NCI-H187 (cell line): Measurements from ENCODE around the gene BDNF.
"Not testable (repeated sequence)": the region's sequence is repeated elsewhere in the genome, so short reads cannot be mapped to it uniquely, and the experiment has no call there.

ENCODE experiments used
- DNase-seq, 2 experiments: peaks; one replicate each; lab custom pipeline; 2025; lab: John Stamatoyannopoulos, UW

Gene BDNF

DNA sequence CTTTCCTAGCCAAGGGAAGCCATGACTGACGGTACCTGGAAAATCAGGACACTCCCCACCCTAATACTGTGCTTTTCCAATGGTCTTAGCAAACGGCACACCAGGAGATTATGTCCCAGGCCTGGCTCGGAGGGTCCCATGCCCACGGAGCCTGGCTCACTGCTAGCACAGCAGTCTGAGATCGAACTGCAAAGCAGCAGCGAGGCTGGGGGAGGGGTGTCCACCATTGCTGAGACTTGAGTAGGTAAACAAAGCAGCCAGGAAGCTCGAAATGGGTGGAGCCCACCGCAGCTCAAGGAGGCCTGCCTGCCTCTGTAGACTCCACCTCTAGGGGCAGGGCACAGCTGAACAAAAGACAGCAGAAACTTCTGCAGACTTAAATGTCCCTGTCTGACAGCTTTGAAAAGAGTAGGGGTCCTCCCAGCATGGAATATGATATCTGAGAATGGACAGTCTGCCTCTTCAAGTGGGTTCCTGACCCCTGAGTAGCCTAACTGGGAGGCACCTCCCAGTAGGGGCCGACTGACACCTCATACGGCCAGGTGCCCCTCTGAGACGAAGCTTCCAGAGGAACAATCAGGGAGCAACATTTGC, 34.6 kb downstream of the BDNF start:
- DNase-seq = not testable (repeated sequence)

DNA sequence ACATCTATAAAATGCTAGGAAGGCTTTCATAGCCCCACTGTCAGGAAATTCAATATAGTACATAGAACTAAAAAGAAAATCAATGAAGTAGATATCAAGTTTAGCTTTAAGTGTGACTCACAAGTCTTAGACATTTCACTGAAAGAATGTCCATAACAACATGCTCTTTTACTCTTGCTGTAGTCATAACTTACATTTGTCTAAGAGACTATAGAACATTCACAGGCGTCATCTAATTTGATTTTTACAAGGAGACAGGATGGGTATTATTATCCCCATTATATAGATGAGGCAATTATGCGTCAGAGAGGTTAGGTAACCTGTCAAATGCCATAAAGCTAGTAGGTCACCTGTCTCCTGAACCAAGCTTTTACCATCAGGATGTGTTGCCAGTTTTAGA, 36.9 kb downstream of the BDNF start:
- DNase-seq = no peak

DNA sequence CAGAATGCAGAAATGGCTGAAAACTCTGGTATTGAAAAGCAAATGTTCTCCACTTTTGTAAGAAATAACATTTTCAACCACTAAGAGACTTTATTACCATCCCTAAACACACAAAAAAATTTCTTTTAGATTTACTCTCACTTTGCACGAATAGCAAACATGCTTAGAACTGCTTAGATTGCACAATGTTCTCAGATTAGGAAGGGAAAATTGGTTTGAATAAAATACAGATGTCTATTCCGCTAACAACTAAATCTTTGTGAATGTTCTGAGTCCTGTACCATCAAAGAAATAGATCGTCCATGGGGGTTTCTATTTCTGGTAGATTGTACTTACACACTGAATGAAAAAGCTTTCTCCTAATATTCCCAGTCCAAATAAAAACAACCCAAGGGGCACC, 40.1 kb downstream of the BDNF start:
- DNase-seq = no peak

DNA sequence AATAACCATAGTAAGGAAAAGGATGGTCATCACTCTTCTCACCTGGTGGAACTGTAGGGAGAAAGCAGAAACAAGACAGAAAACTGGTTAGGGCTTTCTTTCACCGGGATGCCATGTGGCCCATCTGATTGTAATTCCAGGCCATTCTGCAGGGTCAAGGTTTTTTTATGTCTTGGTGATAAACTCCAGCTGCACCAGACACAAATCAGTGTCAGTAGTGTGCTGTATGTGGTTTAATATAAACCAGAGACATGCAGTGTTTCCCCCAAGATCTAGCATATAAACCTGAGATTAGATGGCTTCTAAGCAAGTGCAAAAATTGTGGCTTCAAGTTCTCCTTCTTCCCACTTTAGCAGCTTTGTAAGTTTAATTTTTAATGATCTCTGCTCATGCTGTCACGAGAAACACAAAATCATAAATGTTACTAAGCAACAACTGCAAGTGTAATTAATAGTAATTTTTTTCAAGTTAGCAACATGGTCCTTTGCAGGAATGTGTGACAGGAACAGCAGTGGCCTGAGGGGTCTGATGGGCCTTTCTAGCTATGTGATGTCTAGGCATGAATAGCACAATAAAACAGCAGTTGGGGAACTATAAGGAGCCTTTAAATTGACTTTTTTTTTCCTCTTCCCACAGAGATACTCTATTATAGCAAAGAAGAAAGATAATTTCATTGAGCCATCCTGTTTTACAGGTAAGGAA, 41.6 kb downstream of the BDNF start:
- no peak for DNase-seq

DNA sequence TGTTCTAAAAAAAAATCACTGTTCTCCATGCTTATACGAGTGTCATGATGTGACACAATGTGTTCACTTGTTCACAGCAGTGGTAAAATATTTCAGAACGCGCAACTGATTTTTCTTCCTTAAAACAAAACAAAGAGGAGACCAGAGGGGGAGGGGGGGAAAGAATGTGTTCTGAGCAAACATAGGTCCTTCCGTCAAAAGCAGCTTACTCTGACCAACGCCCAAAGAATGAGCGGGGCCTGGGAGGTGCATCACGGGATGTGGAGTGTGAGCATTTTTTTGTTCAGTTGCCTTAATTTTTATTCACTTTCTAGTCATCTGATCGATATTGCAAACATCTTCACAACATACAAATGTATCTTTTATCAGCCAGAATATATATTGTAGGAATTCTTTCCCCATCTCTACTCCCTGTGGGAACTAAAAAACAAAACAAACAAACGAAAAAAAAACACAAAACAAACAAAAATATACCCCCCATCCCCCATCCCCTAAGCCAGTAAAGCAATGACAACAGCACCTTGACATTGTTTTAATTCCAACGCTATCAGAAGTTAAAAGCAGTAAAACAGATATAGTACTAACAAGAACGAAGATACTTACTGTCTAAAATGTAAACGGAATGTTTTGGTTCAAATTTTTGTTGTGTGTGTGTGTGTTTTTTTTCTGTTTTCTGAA, 43.3 kb downstream of the BDNF start:
- DNase-seq = no peak

DNA sequence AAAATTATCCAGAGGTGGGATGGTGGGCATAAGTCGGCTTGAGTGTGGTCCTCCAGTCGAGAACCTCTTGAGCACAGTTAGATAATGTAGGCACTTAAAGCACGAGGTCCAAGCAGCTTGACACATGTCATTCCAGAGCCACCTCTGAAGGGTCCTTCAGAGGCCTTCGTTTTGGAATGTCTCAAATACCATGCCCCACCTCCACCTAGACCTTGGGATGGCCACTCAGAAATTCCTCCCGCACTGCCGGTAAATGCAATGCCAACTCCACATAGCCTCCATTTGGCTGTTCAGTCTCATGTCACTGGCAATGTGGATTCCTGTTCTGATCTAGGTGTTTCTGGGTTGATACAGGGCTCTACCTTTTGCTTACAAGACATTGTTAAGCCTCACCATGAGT, 43.9 kb downstream of the BDNF start:
- no peak for DNase-seq

DNA sequence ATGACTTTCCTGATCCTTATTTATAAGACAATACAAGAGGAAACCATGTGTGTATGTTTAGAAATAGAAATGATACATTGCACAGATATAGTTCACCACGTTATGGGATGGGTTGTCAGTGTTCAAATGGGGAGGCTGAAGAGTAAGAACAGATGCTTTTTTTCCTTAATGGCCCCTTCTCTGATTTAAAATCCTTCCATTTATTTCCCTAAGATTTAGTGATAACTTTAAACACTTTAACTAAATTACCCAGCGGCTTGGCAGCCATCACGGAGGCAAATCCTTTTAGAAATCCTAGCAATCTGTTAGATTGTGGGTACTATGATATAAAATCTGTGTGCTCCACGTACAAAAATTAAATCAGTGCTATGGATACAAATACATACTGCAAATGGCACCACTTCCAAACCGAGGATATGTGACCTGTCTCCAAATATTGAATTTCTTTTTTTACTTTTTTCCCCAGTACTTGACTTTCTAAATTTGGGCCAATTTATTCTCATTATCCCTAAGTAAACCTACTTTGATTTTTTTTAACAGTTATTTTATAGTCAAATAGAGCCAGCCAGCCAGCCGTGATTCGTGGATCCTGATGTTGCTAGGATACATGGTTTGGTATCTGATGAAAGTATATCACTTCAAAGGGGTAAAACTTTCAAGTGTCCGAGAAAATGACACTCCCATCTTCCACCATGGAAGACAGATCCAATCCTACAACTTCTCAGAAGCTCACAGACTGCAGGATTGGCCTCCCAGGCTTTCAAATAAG, 46.1 kb downstream of the BDNF start:
- no peak for DNase-seq

DNA sequence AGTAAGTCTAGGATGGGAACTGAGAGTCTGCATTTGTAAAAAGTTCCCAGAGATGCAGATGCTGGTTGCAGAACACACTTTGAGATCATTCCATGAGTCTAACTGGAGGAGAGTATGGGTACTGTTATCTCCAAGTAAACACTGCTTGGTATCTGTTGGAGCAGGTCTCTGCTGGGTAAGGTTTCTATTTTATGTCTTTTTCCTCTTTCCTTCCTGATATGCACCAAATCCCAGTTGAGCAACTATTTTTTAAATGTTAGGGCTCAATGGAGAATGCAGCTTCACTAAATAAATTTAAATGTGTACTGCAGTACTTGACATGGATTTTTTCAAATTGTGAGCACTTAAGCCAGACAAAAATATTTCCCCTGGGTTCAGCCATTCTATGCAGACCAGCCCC, 48.5 kb downstream of the BDNF start:
- no peak for DNase-seq

DNA sequence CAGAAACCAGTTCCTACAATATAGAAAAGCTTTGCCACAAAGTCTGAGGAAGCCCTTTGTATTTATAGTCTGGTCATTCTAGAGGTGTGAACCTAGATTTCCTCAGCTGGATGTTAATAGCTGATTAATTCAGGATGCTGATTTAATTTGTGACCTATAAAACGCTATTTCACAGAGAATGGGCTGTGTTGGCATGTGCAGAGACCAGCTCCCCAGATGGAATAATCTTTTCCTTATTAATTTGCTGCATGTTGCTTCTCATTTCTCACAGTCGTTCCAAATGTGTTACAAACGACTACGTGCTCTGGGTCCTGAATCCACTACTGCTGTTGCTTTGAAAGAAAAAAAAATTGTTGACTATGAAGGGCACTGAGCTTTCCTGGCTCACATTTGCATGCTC, 49.3 kb downstream of the BDNF start:
- DNase-seq = no peak

DNA sequence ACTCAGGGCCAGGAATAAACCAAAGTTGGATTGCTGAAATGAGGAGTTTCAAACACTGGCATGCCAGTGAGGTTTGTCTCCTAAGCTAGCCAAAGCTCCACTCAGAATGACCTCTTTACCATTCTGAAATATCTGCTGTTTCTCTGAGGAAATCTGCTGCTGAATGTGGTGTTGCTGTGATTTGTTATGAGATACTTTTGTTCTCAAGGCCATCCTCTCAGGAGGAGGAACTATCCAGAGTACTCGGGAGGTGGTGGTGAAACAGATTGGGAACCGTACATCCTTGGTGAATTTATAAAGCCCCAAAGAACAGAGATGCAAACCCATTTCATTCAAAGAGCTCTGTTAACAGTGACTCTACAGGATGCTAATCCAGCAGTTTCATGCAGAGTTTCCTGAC, 50.5 kb downstream of the BDNF start:
- DNase-seq = no peak

DNA sequence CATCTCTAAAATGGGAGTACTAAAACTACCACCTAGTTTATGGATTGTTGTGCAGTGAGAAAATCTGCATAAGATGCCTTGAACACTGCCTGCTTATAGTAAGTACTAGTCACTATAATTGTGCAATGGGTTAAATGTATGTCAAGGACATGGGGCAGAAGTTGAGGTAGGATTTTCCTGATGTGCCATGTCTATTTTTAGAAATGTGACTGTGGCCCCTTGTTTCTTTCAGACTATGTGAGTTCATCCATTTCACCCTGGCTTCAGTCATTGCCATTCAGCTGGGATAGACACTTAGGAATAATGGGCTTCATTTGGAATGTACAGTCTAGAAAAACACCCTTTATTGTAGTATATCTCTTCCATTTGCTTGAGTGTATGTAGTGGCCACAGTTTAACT, 51.4 kb downstream of the BDNF start:
- no peak for DNase-seq

DNA sequence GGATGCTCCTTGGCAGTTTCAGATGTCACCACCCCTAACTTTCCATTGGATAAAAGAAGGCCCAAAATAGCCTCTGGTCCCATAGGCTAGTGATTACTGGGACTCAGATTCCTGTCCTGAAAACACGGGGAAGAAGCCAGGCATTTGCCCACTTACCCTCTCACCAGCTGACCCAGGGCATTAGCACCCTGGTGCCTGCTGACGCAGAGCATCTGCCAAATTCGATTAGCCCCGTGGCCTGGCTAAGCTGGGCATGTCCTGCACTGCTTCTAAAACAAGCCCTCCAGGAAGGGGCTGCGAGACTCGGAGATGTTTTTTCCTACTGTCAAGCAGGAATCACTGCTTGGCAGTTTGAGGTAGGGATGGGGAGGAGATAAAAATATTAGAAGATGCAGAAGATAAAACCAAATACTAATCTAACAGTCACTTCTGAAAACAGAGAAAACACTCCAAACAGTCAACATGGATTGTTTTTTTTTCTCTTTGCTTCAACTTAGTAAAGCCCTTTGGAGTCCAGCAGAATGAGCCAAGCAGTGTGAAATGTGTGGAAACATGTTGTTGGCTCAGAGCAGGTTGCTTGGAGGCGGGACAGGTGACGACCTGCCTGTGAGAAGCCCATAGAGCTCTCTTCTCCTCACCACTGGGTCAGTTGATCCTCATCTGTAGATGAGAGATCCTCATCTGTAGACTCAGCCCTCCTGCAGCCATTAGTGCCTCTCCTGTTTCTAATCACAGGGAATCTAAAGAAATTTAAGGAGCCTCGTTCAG, 54.0 kb downstream of the BDNF start:
- DNase-seq = no peak

DNA sequence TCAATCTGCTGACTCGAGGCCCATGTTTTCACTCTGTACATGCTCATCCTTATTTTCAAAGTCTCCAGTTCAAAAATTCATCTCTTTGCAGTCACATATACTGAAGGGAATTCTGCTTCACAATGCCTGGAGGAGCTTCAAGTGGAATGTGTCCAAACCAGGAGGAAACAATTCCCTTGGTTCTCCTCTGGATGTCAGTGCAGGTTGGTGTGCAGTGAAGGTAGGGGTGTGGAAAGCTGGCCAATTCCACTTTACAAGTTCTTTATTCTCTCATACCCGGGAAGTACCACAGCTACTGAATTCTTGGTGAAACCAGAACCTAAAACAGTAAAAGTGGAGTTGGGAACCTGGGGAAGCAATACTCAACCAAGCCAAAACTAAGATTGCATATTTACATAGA, 57.3 kb downstream of the BDNF start:
- no peak for DNase-seq

DNA sequence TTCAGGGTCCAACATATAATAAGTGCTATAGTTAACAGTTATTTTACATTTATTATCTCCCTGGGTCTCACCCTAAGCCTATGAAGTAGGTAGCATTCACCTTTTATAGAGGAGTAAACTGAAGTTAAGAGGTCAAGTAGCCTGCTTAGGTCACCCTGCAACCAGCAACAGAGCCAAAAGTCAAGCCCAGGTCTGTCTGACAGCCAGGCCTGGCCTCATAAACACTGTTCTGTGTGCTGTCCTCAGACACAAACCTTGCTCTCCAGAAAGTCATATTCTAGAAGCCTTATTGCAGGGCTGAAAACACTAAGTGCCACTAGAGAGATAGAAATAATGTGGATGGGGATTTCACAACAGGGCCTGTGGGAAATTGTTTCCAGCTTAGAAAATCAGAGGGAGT, 59.3 kb downstream of the BDNF start:
- DNase-seq = no peak

DNA sequence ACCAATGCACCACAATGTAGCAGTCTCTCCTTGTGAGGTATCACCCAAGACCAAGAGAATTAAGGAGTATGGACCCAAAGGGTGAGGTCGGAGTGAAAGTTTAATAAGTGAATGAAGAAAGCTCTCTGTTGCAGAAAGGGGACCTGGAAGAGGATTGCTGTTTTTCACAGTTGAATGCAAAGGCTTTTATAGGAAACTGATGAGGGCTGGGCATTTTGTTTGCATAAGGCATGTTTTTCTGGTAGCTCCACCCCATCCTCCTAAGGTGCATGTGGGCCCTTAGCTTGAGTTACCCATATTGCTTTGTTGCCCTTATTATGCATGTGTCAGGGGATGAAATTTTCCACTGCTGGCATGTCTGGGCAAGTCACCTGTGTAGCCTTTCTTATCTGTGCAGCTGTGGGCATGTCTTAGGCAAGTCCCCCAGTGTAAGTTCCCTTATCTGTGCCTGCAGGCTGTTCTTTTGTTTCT, 64.7 kb downstream of the BDNF start:
- DNase-seq = no peak

DNA sequence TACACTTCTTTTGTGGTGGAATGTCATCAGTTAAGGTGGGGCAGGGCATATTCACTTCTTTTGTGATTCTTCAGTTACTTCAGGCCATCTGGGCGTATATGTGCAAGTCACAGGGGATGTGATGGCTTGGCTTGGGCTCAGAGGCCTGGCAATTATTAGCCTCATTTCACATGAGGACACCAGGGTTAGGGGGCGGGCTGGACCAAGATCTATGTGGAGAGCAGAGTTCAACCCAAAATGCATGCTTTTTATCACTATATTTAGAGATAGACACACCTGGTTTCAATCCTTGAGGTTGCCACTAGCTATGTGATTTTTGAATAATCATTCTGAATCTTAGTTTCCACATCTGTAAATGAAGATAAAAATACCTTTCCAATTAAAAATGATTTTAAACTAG, 65.5 kb downstream of the BDNF start:
- DNase-seq = not testable (repeated sequence)

DNA sequence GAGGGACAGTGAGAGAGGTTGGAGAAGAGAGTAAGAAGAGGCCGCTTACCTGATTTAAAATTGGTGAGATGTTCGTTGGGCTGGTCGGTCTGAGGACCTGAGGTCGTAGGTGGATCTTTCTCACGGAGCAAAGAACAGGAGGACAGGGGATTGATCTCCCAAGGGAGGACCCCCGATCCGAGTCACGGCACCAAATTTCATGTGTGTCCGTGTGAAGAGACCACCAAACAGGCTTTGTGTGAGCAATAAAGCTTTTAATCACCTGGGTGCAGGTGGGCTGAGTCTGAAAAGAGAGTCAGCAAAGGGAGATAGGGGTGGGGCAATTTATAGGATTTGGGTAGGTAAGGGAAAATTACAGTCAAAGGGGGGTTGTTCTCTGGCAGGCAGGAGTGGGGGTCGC, 66.0 kb downstream of the BDNF start:
- not testable (repeated sequence) for DNase-seq

DNA sequence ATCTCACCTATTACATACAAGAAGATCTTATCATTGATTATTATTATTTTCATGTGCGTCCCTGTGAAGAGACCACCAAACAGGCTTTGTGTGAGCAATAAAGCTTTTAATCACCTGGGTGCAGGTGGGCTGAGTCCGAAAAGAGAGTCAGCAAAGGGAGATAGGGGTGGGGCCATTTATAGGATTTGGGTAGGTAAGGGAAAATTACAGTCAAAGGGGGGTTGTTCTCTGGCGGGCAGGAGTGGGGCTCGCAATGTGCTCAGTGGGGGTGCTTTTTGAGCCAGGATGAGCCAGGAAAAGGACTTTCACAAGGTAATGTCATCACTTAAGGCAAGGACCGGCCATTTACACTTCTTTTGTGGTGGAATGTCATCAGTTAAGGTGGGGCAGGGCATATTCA, 71.2 kb downstream of the BDNF start:
- not testable (repeated sequence) for DNase-seq

DNA sequence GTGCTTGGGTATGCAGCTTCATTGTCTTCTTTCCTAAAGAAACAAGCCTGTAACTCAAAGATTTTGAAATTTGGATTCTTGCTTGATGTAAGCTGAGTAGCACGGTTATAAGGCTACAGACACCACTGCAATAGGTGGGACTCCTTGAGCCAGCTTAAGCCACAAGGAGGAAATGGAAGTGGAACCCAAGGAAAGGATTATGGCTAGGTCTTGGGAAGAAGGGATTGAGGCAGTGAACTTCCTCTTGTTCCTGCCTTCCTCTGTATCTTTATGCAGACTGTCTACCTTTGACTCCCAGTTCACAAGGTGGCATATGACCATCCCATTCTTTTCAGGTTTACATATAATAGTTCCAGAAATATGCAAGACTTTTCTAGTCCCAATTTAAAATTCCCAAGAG, 72.3 kb downstream of the BDNF start:
- no peak for DNase-seq

DNA sequence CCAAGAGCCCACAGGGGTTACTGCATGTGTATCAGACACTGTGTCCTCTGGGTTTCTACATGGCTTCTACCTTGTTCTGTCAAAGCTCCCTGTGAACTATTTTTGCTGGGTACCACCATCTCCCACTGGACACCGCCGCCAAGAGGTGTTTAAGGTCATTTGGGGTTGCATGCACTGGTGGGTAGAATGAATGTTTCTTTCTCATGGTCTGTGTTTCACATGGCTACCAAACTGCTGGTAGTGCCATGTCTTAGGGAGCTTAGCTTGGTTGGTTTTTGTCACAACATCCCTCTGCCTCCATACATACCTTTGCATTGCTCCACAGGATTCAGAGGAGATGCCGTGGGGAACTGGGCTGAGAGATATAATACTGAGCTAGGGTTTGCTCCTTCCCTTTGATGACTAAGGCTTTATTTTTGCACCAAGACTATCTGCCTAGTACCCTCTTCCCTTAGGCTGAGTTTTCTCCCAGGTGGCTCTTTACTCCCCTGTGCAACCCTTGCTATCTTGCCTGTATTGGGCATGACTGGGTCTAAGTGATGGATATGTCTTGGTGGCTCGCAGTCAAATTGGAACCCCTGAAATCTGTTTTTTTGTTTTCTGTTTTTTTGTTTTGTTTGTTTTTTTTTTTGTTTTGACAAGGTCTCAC, 73.2 kb downstream of the BDNF start:
- DNase-seq = no peak

DNA sequence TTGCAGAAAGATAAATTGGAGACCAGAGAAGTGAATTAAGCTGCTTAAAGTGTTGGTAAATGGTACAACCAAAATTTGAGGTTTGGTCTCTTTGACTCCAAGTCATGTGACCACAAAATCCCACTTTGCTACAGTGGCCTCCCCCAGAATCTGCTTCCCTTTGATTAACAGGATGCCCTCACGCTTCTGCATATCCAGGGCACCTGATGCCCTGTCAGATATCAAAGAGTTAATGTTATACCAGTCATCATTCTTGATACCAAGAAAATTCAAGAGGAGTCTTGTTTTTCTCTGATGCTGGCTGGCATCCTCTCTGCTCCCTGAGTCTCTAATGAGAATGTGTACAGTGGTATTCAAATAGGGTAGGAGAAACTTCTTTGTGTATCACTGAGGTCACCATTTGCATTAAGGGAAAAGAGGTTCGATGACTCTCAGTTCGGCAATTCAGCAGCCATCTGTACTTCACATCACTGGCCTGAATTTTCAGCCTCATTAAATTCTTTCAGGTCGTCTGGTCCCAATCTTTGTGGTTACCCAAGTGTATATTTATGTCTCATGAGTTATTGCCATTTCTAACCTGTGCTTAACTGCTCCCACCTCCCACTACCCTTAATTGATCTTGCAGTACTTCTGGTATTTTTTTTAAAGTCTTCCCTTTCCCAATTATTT, 73.9 kb downstream of the BDNF start:
- DNase-seq = no peak
